Neural cell (in vitro differentiated cells): ENCODE data around the gene KRR1.

Source experiments
- EP300 ChIP-seq: fragments of 450-650 bp; conservative IDR thresholded peaks from 2 replicates; pipeline ENCODE4 v1.6.1; 2014; ENCODE audit warnings: antibody characterized with exemption, mild to moderate bottlenecking, moderate library complexity; ENCODE audit not compliant: poor library complexity, severe bottlenecking
- EZH2 ChIP-seq: fragments of 200-600, 300-800 bp; shearing (Covaris generic), sonication (generic); IDR thresholded peaks from 2 replicates; pipeline ENCODE4 v1.6.1; 2014; ENCODE audit warnings: antibody characterized with exemption, low read length, borderline replicate concordance, mild to moderate bottlenecking; ENCODE audit not compliant: insufficient read depth, poor library complexity, severe bottlenecking
- MXI1 ChIP-seq: fragments of 450-650 bp; conservative IDR thresholded peaks from 2 replicates; pipeline ENCODE4 v1.6.1; 2014; ENCODE audit warnings: antibody characterized with exemption, mild to moderate bottlenecking; ENCODE audit not compliant: poor library complexity, severe bottlenecking
- POLR2AphosphoS5 ChIP-seq: IDR thresholded peaks from 2 replicates; pipeline ENCODE4 v1.6.1; 2012
- RAD21 ChIP-seq: fragments of 450-650 bp; conservative IDR thresholded peaks from 2 replicates; pipeline ENCODE4 v1.6.1; 2014; ENCODE audit warnings: antibody characterized with exemption, mild to moderate bottlenecking, moderate library complexity
- SMC3 ChIP-seq: fragments of 450-650 bp; conservative IDR thresholded peaks from 2 replicates; pipeline ENCODE4 v1.6.1; 2014; ENCODE audit warnings: antibody characterized with exemption, mild to moderate bottlenecking, moderate library complexity; ENCODE audit not compliant: poor library complexity
- TAF1 ChIP-seq: IDR thresholded peaks from 2 replicates; pipeline ENCODE4 v1.6.1; 2012; ENCODE audit warnings: low read depth
- TF ChIP-seq, protein P1 (sequence below): IDR thresholded peaks from 2 replicates; pipeline ENCODE4 v1.6.1; 2012; ENCODE audit warnings: borderline replicate concordance
- TF ChIP-seq, protein P2 (sequence below): fragments of 450-650 bp; IDR thresholded peaks from 2 replicates; pipeline ENCODE4 v1.5.1; 2014; ENCODE audit warnings: antibody characterized with exemption, mild to moderate bottlenecking, moderate library complexity; ENCODE audit not compliant: poor library complexity, severe bottlenecking

DNA sequence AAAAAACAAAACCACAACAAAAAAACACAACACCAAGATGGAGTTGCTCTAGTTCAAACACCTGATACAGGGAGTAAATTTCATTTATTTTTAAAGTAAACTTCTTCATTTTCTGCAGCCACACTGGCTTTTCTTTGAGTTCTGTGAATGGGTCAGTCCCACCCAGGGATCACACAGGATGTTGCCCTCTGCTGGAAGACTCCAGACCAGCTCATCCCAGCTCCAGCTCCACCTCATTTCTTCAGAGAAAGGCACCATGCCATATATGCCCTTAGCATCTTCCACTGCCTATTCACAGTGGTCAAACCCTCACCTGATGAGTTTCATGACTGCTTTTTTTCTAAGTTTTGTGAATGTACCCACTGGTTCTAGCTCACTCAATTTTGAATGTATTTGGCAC, 22.9 kb downstream of the KRR1 start:
- no peak for TF ChIP-seq EP300
- no peak for TF ChIP-seq EZH2
- TF ChIP-seq, protein P1, sequence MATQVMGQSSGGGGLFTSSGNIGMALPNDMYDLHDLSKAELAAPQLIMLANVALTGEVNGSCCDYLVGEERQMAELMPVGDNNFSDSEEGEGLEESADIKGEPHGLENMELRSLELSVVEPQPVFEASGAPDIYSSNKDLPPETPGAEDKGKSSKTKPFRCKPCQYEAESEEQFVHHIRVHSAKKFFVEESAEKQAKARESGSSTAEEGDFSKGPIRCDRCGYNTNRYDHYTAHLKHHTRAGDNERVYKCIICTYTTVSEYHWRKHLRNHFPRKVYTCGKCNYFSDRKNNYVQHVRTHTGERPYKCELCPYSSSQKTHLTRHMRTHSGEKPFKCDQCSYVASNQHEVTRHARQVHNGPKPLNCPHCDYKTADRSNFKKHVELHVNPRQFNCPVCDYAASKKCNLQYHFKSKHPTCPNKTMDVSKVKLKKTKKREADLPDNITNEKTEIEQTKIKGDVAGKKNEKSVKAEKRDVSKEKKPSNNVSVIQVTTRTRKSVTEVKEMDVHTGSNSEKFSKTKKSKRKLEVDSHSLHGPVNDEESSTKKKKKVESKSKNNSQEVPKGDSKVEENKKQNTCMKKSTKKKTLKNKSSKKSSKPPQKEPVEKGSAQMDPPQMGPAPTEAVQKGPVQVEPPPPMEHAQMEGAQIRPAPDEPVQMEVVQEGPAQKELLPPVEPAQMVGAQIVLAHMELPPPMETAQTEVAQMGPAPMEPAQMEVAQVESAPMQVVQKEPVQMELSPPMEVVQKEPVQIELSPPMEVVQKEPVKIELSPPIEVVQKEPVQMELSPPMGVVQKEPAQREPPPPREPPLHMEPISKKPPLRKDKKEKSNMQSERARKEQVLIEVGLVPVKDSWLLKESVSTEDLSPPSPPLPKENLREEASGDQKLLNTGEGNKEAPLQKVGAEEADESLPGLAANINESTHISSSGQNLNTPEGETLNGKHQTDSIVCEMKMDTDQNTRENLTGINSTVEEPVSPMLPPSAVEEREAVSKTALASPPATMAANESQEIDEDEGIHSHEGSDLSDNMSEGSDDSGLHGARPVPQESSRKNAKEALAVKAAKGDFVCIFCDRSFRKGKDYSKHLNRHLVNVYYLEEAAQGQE = no peak
- TF ChIP-seq, protein P2, sequence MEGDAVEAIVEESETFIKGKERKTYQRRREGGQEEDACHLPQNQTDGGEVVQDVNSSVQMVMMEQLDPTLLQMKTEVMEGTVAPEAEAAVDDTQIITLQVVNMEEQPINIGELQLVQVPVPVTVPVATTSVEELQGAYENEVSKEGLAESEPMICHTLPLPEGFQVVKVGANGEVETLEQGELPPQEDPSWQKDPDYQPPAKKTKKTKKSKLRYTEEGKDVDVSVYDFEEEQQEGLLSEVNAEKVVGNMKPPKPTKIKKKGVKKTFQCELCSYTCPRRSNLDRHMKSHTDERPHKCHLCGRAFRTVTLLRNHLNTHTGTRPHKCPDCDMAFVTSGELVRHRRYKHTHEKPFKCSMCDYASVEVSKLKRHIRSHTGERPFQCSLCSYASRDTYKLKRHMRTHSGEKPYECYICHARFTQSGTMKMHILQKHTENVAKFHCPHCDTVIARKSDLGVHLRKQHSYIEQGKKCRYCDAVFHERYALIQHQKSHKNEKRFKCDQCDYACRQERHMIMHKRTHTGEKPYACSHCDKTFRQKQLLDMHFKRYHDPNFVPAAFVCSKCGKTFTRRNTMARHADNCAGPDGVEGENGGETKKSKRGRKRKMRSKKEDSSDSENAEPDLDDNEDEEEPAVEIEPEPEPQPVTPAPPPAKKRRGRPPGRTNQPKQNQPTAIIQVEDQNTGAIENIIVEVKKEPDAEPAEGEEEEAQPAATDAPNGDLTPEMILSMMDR = no peak
- TF ChIP-seq RAD21 = no peak
- TF ChIP-seq SMC3 = no peak
- TF ChIP-seq MXI1 = no peak
- TF ChIP-seq POLR2AphosphoS5 = no peak
- no peak for TF ChIP-seq TAF1
